CD4-positive, alpha-beta T cell treated with Interleukin-1 beta for 1 hour (primary cell): ENCODE data around the gene DROSHA.
"Not testable (repeated sequence)": the region's sequence is repeated elsewhere in the genome, so short reads cannot be mapped to it uniquely, and the experiment has no call there.

Experiments
- DNase-seq, 2 donors: peaks; one replicate each; pipeline ENCODE4 v3.0.0-alpha.2; 2020 to 2022

DROSHA gene, protein sequence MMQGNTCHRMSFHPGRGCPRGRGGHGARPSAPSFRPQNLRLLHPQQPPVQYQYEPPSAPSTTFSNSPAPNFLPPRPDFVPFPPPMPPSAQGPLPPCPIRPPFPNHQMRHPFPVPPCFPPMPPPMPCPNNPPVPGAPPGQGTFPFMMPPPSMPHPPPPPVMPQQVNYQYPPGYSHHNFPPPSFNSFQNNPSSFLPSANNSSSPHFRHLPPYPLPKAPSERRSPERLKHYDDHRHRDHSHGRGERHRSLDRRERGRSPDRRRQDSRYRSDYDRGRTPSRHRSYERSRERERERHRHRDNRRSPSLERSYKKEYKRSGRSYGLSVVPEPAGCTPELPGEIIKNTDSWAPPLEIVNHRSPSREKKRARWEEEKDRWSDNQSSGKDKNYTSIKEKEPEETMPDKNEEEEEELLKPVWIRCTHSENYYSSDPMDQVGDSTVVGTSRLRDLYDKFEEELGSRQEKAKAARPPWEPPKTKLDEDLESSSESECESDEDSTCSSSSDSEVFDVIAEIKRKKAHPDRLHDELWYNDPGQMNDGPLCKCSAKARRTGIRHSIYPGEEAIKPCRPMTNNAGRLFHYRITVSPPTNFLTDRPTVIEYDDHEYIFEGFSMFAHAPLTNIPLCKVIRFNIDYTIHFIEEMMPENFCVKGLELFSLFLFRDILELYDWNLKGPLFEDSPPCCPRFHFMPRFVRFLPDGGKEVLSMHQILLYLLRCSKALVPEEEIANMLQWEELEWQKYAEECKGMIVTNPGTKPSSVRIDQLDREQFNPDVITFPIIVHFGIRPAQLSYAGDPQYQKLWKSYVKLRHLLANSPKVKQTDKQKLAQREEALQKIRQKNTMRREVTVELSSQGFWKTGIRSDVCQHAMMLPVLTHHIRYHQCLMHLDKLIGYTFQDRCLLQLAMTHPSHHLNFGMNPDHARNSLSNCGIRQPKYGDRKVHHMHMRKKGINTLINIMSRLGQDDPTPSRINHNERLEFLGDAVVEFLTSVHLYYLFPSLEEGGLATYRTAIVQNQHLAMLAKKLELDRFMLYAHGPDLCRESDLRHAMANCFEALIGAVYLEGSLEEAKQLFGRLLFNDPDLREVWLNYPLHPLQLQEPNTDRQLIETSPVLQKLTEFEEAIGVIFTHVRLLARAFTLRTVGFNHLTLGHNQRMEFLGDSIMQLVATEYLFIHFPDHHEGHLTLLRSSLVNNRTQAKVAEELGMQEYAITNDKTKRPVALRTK (N-terminal part only)

DNA sequence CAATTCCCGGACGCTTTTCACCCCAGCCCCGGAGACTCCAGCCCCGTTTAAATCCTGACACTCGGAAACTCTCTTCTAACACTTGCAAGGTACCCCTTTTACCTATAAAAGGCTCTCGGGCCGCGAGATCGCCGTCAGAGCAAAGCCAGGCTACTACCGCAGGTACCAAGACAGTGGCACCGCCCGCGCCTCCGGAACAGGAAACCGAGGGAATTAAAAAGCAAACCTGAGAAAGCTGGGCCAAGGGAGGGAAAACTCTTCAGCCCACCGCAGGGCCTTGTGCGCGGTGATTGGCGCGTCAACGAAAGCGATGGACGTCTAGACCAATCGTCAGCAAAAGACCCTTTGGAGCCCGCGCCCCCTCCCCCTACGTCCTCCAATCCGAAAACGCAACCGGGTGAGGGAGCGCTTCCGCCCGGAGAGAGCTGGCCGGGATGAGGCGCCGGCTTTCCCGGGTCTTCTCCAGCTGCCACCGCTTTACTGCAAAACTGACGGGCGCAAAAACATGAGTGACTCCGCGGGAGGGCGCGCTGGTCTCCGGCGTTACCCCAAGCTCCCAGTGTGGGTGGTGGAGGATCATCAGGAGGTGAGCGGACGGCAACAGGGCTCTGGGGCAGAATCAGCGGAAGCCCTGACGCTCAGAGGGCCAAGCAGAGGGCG, at the start of gene DROSHA, which contains the start of gene C5orf22:
TSS of gene DROSHA (minus strand) at position 206 of the 660 bp plus-strand sequence. CDS start 3,034 bp downstream, outside the sequence.
TSS of gene C5orf22 (plus strand) at position 414 of the 660 bp plus-strand sequence. CDS start at position 506, 92 bp downstream.
- DNase-seq: peak; percentile 86 to 88

DNA sequence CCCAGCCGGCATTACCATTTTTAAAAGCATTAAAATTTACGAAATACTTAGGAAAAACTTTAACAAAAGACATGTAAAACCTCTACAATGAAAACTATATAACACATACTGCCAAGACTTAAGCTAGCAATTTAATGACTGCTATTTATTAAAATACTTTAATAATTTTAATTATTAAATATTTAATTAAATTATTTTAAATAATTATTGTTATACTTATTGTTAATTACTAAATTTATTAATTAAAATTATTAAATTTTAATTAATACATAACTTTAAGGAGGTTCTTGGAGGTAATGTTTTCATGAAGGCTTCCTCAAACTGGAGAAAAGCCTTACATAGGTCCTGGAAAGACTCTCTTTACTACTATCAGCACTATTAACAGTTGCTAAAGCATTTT, 47.7 kb upstream of the DROSHA start:
- DNase-seq: no peak

GRCh38 chr5:31577438-31577837, 45.5 kb upstream of the DROSHA start:
- no peak for DNase-seq

DNA sequence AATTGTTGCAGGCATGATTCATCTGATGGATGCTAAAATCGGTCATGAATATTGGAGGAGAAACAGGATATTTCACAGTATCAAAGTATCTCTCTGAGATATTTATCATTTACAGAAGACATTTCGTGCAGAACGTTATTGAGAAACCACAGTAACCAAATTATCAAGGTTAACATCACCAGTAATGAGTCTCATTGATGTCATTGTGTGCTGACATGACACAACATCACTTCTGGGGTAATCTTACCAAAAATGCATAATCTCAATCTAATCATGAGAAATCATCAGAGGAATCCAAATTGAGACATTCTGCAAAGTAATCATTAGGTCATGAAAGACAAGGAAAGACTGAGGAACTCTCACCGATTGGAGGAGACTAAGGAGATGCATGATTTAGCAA, 42.9 kb upstream of the DROSHA start:
- DNase-seq: no peak

- DNase-seq: no peak
Observed at GRCh38 chr5:31573494-31574142, 41.7 kb upstream of the DROSHA start.

- no peak for DNase-seq
Observed at GRCh38 chr5:31569068-31569467, 37.2 kb upstream of the DROSHA start.

GRCh38 chr5:31568302-31568835, 36.5 kb upstream of the DROSHA start:
- DNase-seq: no peak

GRCh38 chr5:31566362-31566761, 34.5 kb upstream of the DROSHA start:
- not testable (repeated sequence) for DNase-seq

- DNase-seq: no peak
Observed at GRCh38 chr5:31563216-31563615, 31.3 kb upstream of the DROSHA start.

DNA sequence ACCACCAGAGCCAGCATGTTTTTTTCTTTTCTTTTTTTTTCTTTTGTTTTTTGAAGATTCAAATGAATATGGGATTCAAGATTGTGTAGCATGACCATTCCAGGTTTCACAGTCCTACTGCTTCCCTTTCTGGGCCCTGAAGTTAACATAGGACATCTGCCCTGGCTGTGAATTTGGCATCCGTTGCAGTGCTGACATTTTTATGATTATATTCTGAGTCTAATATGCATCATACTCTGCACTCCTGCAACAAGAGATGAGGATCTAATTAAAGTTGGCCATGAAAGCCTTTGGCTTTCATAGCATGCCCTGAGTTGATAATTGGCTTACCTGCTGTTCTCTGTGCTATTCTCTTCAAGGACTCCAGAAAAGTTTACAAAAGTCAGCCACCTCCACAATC, 30.1 kb upstream of the DROSHA start:
- no peak for DNase-seq

GRCh38 chr5:31559942-31560341, 28.0 kb upstream of the DROSHA start:
- DNase-seq: no peak

DNA sequence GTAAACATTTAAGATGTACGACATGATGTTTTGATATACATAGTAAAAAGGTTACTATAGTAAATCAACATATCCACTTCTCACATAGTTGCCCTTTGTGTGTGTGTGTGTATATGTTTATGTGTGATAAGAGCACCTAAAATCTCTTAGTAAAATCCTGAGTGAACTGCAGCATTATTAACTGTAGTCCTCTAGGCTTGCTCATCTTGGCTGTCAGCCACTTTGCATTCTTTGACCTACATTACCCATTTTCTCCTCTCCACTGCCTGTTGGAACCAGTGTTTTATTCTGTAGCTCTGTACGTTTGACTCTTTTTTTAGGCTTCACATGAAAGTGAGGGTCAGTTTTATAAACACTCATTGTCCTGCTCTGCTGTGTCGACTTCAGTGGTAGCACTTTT, 24.6 kb upstream of the DROSHA start:
- no peak for DNase-seq

GRCh38 chr5:31554552-31554951, 22.7 kb upstream of the DROSHA start:
- no peak for DNase-seq

GRCh38 chr5:31553863-31554262, 22.0 kb upstream of the DROSHA start:
- no peak for DNase-seq

- DNase-seq: no peak
Observed at GRCh38 chr5:31551878-31552277, 20.0 kb upstream of the DROSHA start.

DNA sequence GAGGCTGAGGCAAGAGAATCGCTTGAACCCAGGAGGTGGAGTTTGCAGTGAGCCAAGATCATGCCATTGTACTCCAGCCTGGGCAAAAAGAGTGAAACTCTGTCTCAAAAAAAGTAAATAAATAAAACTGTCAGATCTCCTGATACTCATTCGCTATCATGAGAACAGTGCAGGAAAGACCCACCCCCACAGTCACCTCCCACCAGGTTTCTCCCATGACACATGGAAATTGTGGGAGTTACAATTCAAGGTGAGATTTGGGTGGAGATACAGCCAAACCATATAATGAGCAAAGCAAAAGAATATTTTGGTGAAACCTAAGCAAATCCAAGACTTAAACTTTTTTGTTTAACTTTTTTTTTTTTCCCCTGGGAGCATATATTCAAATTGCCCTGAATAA, 17.2 kb upstream of the DROSHA start:
- DNase-seq: not testable (repeated sequence)

GRCh38 chr5:31537851-31538250, 6.0 kb upstream of the DROSHA start:
- DNase-seq: no peak

- no peak for DNase-seq
Observed at GRCh38 chr5:31537349-31537748, 5.5 kb upstream of the DROSHA start.

DNA sequence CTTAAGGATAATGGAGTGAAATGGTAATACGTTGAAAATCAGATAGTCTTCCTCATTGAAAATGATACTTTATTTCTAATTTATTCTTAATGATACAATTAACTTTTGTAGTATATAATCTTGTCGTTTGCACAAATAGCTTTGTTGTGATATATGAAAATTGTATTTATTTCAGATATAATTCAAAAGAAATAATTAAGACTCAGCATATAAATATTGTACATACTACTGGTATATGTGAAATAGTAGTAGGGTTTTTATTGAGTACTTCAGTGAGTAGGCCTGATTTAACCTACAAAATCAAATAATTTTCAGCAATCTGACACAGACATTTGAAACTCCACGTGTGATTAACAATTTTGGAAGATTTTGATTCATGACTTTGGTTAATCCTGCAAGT, 5.0 kb upstream of the DROSHA start:
- no peak for DNase-seq

GRCh38 chr5:31534527-31535046, 2.7 kb upstream of the DROSHA start:
- DNase-seq: no peak

- peak in 1 of 2 donors; percentile 12 for DNase-seq
Observed at GRCh38 chr5:31531543-31531887, 378 bp downstream of the DROSHA start.
